DMS 273 (cell line): ENCODE measurements around the gene PCDH11X.
"Not testable (repeated sequence)": the region's sequence is repeated elsewhere in the genome, so short reads cannot be mapped to it uniquely, and the experiment has no call there.

Source experiments
- DNase-seq: peaks from one replicate; lab custom pipeline; 2025; ENCODE audit not compliant: unreplicated experiment; lab: John Stamatoyannopoulos, UW

The PCDH11X gene, protein sequence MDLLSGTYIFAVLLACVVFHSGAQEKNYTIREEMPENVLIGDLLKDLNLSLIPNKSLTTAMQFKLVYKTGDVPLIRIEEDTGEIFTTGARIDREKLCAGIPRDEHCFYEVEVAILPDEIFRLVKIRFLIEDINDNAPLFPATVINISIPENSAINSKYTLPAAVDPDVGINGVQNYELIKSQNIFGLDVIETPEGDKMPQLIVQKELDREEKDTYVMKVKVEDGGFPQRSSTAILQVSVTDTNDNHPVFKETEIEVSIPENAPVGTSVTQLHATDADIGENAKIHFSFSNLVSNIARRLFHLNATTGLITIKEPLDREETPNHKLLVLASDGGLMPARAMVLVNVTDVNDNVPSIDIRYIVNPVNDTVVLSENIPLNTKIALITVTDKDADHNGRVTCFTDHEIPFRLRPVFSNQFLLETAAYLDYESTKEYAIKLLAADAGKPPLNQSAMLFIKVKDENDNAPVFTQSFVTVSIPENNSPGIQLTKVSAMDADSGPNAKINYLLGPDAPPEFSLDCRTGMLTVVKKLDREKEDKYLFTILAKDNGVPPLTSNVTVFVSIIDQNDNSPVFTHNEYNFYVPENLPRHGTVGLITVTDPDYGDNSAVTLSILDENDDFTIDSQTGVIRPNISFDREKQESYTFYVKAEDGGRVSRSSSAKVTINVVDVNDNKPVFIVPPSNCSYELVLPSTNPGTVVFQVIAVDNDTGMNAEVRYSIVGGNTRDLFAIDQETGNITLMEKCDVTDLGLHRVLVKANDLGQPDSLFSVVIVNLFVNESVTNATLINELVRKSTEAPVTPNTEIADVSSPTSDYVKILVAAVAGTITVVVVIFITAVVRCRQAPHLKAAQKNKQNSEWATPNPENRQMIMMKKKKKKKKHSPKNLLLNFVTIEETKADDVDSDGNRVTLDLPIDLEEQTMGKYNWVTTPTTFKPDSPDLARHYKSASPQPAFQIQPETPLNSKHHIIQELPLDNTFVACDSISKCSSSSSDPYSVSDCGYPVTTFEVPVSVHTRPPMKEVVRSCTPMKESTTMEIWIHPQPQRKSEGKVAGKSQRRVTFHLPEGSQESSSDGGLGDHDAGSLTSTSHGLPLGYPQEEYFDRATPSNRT (N-terminal part only)

DNA sequence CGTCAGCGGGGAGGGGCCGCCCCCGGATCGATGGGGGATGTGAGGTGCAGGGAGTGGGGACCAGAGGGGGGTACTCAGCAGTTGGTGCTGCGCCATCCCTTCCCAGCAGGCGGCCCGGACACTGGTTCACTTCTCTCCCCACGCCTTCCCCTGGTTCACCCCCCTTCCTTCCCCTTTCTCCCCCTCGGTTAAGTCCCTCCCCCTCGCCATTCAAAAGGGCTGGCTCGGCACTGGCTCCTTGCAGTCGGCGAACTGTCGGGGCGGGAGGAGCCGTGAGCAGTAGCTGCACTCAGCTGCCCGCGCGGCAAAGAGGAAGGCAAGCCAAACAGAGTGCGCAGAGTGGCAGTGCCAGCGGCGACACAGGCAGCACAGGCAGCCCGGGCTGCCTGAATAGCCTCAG is at the start of gene PCDH11X:
Gene PCDH11X (plus strand): TSS at position 241 of the 400 bp plus-strand sequence. CDS start 56,130 bp downstream, outside the sequence.
- DNase-seq, result peak; percentile 54

DNA sequence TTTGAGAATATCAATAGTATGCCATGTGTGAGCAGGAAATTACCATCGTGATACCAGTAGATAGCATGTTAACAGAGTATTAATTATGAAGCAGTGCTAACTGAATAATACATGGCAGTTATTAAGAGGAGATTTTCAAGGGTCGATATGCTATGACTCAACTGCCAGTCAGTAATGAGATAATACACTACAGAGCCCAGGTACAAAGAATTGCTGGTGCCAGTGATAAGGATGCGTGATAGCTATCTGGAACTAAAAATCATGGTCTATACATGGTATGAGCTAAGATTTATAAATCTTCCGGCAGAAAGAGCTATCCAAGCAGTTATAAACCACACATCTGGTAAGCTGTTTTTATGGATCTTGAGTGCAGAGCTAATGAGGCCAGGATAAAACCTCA is 31.7 kb upstream of the PCDH11X start:
- not testable (repeated sequence) for DNase-seq

- DNase-seq, result not testable (repeated sequence)
Observed at GRCh38 chrX:91753022-91753421, 26.2 kb upstream of the PCDH11X start.

GRCh38 chrX:91770619-91771488 is 8.3 kb upstream of the PCDH11X start:
- not testable (repeated sequence) for DNase-seq

DNA sequence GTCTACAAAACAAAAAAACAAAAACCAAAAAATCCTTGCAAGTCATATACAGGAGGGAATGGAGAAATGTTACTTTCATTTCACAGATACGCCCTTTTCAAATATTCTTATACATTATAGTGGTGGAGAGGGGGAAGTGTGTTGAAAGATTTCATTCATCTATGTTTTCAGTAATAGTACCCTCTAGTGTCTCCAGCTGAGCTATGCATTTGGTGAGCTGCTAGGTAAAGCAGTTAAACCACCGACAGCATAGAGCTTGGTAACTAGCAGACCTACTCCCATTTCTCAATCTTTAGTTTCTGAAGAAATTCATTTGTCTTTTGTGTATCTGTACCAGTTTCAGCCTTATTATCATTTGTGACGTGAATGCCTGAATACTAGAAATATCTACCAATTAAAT is 5.2 kb upstream of the PCDH11X start:
- DNase-seq, result peak; percentile 9

DNA sequence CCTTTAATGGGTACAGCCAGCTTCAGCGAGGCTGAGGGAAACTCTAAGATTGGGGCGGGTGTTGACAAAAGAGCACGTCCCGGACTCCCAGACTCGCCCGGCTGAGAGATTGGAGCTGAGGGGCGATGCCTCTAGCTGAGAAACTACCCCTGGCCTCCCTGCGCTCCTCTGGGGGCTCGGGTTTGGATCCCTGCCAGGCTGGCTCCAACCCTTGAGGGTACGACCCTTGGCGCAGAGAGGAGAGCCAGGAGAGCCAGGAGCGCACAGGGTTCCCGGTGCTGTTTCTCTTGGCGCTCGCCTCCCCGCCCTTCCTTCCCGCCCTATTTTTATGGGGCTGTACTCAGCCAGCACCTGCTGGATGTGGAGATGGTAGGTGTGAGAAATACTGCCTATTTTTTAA is 833 bp downstream of the PCDH11X start:
- DNase-seq, result peak; percentile 22

DNA sequence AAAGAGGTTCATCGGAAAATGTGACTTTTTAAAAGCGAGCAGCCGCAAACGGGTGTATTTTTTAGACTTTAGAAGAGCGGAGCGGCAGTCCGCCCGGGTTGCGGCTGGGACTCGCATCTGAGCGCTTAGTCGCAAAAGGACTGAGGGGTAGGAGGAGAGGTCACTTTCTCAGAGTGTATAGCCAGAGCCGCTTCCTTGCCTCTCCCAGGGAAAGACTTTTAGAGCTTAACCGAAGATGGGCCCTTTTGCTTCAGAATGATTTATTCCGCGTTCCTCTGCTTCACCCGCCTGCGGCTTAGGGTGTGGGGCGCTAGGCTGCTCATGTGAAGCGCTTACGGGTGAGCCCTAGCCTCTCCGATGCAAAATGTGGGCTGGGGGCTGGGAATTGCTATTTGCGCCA is 1.5 kb downstream of the PCDH11X start:
- peak; percentile 11 for DNase-seq

- DNase-seq, result peak; percentile 23
Observed at GRCh38 chrX:91781553-91782298, 2.6 kb downstream of the PCDH11X start.

DNA sequence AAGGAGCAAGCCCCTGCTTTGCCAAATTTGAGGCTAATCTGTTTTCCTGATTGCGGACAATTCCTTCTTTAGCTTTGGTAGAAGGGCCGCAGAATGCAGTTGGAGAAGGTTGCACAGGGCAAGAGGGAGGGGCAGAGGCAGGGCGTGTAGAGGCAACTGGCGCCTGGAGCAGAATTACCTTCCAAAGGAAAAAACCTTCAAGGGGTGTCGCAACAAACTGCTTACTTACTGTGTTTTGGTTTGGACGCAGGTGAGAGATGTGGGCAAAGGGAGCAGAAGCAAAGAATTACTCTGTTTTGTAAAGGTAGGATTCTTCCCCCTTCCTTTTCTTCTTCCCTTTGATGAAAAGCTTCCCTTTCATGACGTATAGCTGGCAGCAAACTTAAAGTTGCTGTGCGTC is 3.6 kb downstream of the PCDH11X start:
- DNase-seq, result not testable (repeated sequence)

- DNase-seq, result not testable (repeated sequence)
Observed at GRCh38 chrX:91817537-91817936, 38.4 kb downstream of the PCDH11X start.

DNA sequence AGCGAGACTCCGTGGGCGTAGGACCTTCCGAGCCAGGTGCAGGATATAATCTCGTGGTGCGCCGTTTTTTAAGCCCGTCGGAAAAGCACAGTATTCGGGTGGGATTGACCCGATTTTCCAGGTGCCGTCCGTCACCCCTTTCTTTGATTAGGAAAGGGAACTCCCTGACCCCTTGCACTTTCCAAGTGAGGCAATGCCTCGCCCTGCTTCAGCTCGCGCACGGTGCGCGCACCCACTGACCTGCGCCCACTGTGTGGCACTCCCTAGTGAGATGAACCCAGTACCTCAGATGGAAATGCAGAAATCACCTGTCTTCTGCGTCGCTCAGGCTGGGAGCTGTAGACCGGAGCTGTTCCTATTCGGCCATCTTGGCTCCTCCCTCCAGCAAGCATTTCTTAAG is 46.1 kb downstream of the PCDH11X start:
- not testable (repeated sequence) for DNase-seq
